Fibroblast of the conjunctiva (primary cell): ENCODE measurements around the gene ZNF385D.

Source experiments
- DNase-seq: peaks from one replicate; pipeline ENCODE4 v3.0.0-alpha.2; 2010; ENCODE audit warnings: low read depth

The ZNF385D gene

GRCh38 chr3:21372316-21372715, 378.7 kb downstream of the ZNF385D start:
- no peak for DNase-seq
